ENCODE results near the gene AADAT.

The AADAT gene

DNA sequence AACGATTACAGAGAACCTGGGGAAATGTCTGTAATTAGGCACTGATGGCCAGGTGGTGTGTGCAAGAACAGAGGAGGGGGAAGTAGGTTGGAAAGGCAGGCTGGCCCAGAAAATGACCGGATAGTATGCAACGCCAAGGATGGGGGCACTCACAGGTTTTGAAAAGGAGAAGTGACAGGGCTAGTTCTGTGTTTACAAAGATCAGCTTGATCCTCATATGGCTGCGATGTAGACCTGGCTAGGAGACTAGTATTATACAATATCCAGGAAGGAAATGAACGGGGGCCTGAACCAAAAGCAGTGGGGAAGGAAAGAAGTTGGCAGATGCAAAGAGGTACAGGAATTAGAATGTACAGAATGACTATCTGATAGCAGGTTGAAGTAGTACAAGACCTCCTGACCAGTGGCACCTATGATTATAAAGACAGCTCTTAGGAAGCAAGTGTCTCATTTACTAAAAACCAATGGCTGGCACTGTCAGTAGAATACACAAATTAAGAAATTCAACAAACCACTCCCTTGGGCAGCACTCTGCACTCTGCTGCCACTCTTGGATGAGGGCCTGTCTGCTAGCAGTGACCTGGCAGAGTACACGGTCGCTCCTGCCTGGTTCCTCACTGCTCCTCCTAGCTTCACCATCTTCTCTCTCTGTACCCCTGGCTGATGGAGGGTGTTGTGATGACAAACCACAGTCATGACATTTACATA, 77.7 kb downstream of the AADAT start:
- no peaks in the 10 kb centered on the region for H3K27me3 ChIP-seq (ENCODE audit: low read depth, low read length)
- no peak overlapping the region for H3K27ac ChIP-seq (ENCODE audit: low read length)
- H3K9ac ChIP-seq (ENCODE audit: low read length) = no peak overlapping the region
- no peaks in the 10 kb centered on the region for H3K9me3 ChIP-seq (ENCODE audit: insufficient read depth, low read length)
- peaks cover 9% of the 10 kb centered on the region; the same call in 1 of the 2 replicates for H3K4me1 ChIP-seq (ENCODE audit: low read length)
- H3K36me3 ChIP-seq (replicated peaks; ENCODE audit: low read depth, low read length) = no peaks in the 10 kb centered on the region
- H3K4me2 ChIP-seq (ENCODE audit: low read length) = no peak overlapping the region
- H3K4me3 ChIP-seq (ENCODE audit: low read length) = no peak overlapping the region
- no peak overlapping the region for H2AFZ ChIP-seq (ENCODE audit: low read depth, low read length)
- no peaks in the 10 kb centered on the region for H4K20me1 ChIP-seq (ENCODE audit: insufficient read depth, low read length)
- no peaks in the 10 kb centered on the region for H3K79me2 ChIP-seq (ENCODE audit: low read length)
- TF ChIP-seq, protein P1, sequence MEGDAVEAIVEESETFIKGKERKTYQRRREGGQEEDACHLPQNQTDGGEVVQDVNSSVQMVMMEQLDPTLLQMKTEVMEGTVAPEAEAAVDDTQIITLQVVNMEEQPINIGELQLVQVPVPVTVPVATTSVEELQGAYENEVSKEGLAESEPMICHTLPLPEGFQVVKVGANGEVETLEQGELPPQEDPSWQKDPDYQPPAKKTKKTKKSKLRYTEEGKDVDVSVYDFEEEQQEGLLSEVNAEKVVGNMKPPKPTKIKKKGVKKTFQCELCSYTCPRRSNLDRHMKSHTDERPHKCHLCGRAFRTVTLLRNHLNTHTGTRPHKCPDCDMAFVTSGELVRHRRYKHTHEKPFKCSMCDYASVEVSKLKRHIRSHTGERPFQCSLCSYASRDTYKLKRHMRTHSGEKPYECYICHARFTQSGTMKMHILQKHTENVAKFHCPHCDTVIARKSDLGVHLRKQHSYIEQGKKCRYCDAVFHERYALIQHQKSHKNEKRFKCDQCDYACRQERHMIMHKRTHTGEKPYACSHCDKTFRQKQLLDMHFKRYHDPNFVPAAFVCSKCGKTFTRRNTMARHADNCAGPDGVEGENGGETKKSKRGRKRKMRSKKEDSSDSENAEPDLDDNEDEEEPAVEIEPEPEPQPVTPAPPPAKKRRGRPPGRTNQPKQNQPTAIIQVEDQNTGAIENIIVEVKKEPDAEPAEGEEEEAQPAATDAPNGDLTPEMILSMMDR (IDR thresholded peaks at IDR 0.05; ENCODE audit: low read depth, low read length) = no peak
- no peak for TF ChIP-seq EZH2phosphoT487 (IDR thresholded peaks at IDR 0.05; ENCODE audit: low read depth)
